OCI-LY3 (cell line): Measurements from ENCODE around the gene AP3S2.

ENCODE experiments used
- CTCF ChIP-seq: fragments of 200-600, 300-600 bp; sonication (generic); IDR thresholded peaks from 2 replicates; pipeline ENCODE4 v1.5.1; 2014; ENCODE audit warnings: antibody characterized with exemption, low read length, low read depth
- EZH2phosphoT487 ChIP-seq: fragments of 200-600 bp; shearing (Covaris generic); IDR thresholded peaks from 2 replicates; pipeline ENCODE4 v1.6.1; 2018; ENCODE audit warnings: antibody characterized with exemption, mixed run types, low read depth

- TF ChIP-seq CTCF (no peak), EZH2phosphoT487 (no peak)
These were observed 79.6 kb downstream of the AP3S2 start for GRCh38 chr15:89814112-89814742.
